ENCODE data around the gene DCP2.

Gene DCP2

GRCh38 chr5:112979723-112980122 is 3.1 kb downstream of the DCP2 start:
- no peak overlapping the region for H3K27ac ChIP-seq

DNA sequence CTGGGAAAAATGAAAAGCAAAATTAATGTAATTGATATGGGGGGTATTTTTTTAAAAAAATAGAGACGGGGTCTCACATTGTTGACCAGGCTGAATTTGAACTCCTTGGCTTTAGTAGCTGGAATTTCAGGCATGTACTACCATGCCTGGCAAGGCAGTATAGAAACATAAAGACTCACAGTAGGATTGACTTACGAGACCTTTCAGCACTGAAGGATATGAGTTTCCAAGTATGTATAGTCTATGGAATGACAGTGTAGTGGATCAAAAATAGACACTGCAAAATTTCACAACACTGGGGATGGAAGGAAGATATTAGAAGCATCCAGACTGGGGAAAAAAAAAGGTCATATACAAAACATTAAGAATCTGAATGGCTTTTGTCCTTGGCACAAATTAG is 6.8 kb downstream of the DCP2 start:
- no peak overlapping the region for H3K27ac ChIP-seq
- TF ChIP-seq CTCF (conservative IDR thresholded peaks at IDR 0.05): no peak

More at GRCh38 chr5:112979723-112980122, 3.1 kb downstream of the DCP2 start:
- TF ChIP-seq CTCF (conservative IDR thresholded peaks at IDR 0.05): no peak

- TF ChIP-seq CTCF (conservative IDR thresholded peaks at IDR 0.05): no peak
- no peak overlapping the region for H3K27ac ChIP-seq
Measured at GRCh38 chr5:112986224-112986623, 9.6 kb downstream of the DCP2 start.

DNA sequence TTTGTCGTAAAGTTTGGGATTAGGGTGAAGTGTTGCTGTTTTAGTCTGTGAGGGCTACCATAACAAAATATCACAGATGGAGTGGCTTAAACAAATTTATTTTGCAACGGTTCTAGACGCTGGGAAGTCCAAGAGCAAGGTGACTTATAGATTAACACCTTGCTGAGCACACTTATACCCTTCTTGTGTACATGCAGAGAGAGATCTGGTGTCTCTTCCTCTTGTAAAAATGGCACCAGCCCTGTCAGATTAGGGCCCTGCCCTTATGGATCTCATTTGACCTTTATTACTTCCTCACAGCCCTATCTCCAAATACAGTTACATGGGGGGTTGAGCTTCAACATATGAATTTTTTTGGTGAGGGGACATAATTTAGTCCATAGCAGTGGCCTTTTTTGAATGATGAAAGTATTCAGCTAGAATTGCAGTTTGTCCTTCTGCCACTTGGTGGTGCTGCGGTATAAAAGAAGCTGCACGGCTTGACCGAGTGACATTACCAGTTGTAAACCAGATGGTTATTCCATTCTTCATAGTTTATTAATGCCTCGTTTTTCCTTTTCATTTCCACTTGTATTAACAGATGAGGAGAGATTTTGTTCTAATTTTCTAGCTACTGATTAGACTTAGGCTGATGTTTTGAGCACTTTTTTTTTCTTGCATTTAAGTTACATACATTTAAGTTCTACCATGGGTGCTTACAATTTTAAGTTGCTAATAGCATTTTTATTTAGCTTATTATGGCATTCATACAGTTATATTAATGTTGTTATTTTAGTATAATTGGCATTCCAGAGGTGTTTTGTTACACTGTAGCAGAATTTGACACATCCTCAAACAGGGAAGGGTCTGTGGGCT is 19.4 kb downstream of the DCP2 start:
- TF ChIP-seq CTCF (conservative IDR thresholded peaks at IDR 0.05): peak; percentile 87
- no peak overlapping the region for H3K27ac ChIP-seq

DNA sequence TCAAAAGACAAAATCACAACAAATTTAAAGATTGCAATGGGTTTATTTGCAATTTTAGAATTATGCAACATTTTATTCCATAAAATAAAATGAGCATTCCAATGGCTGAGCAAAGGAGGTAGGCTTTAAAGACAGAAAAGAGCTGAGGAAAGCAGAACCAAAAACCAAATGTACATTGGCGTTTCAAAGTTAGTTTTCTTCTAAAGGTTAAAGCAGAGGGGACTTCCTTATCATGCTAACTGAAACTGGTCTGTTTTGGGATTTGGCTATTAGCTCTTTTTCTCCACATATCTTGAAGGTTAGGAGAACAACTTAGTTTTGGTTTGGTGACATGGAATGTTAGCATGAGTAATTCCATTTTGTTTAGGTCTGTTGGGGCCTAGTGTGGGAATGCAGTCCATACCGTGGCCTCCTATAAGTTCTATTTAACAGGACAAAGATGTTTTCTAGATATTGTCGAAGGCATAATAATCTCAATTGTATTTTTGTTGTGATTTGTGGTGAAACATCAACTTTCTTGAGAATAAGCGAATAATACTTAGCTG is 20.3 kb downstream of the DCP2 start:
- TF ChIP-seq CTCF (conservative IDR thresholded peaks at IDR 0.05): no peak
- no peak overlapping the region for H3K27ac ChIP-seq

- H3K27ac ChIP-seq: no peak overlapping the region
- no peak for TF ChIP-seq CTCF (conservative IDR thresholded peaks at IDR 0.05)
Measured at GRCh38 chr5:112998296-112998695, 21.7 kb downstream of the DCP2 start.

GRCh38 chr5:113000466-113000865 is 23.9 kb downstream of the DCP2 start:
- no peak overlapping the region for H3K27ac ChIP-seq
- TF ChIP-seq CTCF (conservative IDR thresholded peaks at IDR 0.05): no peak
